Esophagus muscularis mucosa (tissue), 4 donors: ENCODE data around the gene ZDHHC24. TPM values are rescaled to one million over a fixed set of nuclear protein-coding genes. Genes with fewer than 3 reads are reported as not detected.

ENCODE experiments used
- DNase-seq: peaks from one replicate; pipeline ENCODE4 v3.0.0-alpha.2; 2017; ENCODE audit errors: extremely low spot score
- H3K27ac ChIP-seq, 4 donors: fragments of 200-600 bp; sonication (generic); replicated peaks in 1 of 4; 1 replicate in 3 of 4; 2 replicates in 1 of 4; pipeline ENCODE4 v1.5.1; 2016 to 2019; ENCODE audit warnings: mild to moderate bottlenecking in 1 of 4
- H3K27me3 ChIP-seq, 4 donors: fragments of 200-600 bp; sonication (generic); one replicate each; pipeline versions ENCODE4 v1.5.1 to v1.6.0; 2016 to 2019
- H3K36me3 ChIP-seq, 4 donors: fragments of 200-600 bp; sonication (generic); one replicate each; pipeline ENCODE4 v1.5.1; 2016 to 2019
- H3K4me1 ChIP-seq, 4 donors: fragments of 200-600 bp; sonication (generic); one replicate each; pipeline ENCODE4 v1.5.1; 2016 to 2019
- H3K4me3 ChIP-seq, 4 donors: fragments of 200-600 bp; sonication (generic); 1 replicate in 2 of 4; 2 replicates in 2 of 4; pipeline ENCODE4 v1.5.1; 2016 to 2019; ENCODE audit warnings: mild to moderate bottlenecking in 4 of 4, moderate library complexity in 1 of 4
- H3K9me3 ChIP-seq, 4 donors: fragments of 200-600 bp; sonication (generic); 1 replicate in 3 of 4; 2 replicates in 1 of 4; pipeline ENCODE4 v1.5.1; 2016 to 2019
- EP300 ChIP-seq: sonication (generic); formaldehyde crosslinking; IDR thresholded peaks from one replicate; pipeline ENCODE4 v1.6.1; 2017; ENCODE audit warnings: antibody characterized with exemption
- POLR2A ChIP-seq: fragments of 450-650 bp; IDR thresholded peaks from one replicate; pipeline ENCODE4 v1.6.1; 2017; ENCODE audit warnings: antibody characterized with exemption, moderate library complexity, mild to moderate bottlenecking, low read depth
- POLR2AphosphoS5 ChIP-seq, 2 donors: sonication (generic); formaldehyde crosslinking; IDR thresholded peaks; one replicate each; pipeline ENCODE4 v1.6.1; 2017; ENCODE audit warnings: antibody characterized with exemption in 2 of 2
- WGBS: methylation state at CpG from one replicate; pipeline ENCODE4 v1.1.5; 2018; 5-methylcytosine and 5-hydroxymethylcytosine counted together
- intact Hi-C: fragments of 100-400 bp; cut with DNase I; formaldehyde crosslinking; loops from one replicate; pipeline ENCODE4 v1.15.1; 2023
- total RNA-seq, 4 donors: library from RNA; depleted of rRNA; stranded (reverse); fragments of >200 nt; gene quantifications; one replicate each; pipeline versions ENCODE4 v1.1.0 to v1.2.1, GENCODE V29; 2016
- TF ChIP-seq, protein P1 (sequence below), 3 experiments: fragments of 200-600 bp in 2 of 3; fragments of 450-650 bp in 1 of 3; sonication (generic) in 2 of 3; IDR thresholded peaks; one replicate each; pipeline ENCODE4 v1.5.1; 2017 to 2019; ENCODE audit warnings: antibody characterized with exemption in 3 of 3, mild to moderate bottlenecking in 2 of 3, moderate library complexity in 1 of 3

ZDHHC24 gene
- total RNA-seq, 4 donors from 2014 or later: 7.6 to 16.2 (median 12.2) TPM

DNA sequence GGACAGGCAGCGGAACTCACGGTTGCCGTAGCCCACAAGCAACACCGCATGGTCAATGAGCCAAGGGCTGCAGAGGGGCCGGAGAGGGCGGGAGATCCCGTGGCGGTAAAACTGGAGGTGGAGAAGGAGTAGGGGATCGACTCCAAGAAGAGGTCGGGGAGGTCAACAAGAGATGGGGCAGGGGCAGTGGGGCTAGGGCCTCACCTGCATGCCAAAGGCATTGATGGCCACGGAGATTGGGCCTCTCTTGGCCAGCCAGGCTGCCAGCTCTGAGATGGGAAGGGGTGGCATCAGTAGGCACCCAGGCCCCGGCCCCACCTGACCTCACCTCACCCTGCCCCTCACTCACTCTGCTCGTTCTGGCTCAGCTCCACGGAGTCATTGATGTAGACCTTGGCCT lies 18.7 kb upstream of the ZDHHC24 start:
- no peak for TF ChIP-seq POLR2A
- TF ChIP-seq EP300: no peak
- TF ChIP-seq, protein P1, sequence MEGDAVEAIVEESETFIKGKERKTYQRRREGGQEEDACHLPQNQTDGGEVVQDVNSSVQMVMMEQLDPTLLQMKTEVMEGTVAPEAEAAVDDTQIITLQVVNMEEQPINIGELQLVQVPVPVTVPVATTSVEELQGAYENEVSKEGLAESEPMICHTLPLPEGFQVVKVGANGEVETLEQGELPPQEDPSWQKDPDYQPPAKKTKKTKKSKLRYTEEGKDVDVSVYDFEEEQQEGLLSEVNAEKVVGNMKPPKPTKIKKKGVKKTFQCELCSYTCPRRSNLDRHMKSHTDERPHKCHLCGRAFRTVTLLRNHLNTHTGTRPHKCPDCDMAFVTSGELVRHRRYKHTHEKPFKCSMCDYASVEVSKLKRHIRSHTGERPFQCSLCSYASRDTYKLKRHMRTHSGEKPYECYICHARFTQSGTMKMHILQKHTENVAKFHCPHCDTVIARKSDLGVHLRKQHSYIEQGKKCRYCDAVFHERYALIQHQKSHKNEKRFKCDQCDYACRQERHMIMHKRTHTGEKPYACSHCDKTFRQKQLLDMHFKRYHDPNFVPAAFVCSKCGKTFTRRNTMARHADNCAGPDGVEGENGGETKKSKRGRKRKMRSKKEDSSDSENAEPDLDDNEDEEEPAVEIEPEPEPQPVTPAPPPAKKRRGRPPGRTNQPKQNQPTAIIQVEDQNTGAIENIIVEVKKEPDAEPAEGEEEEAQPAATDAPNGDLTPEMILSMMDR (IDR thresholded peaks at IDR 0.05): no peak
- TF ChIP-seq POLR2AphosphoS5 (IDR thresholded peaks at IDR 0.05): no peak
- Histone ChIP-seq H3K36me3 (peaks cover 5 to 40% (median 31%) of the 10 kb centered on the region in 4 donors), H3K27ac (no peak overlapping the region)

GRCh38 chr11:66563832-66564231 lies 18.0 kb upstream of the ZDHHC24 start:
- DNase-seq: no peak
- Histone ChIP-seq H3K27me3 (no peaks in the 10 kb centered on the region), H3K36me3 (peaks cover 5 to 40% (median 31%) of the 10 kb centered on the region in 4 donors), H3K27ac (no peak overlapping the region), H3K9me3 (no peaks in the 10 kb centered on the region), H3K4me1 (peaks cover 14 to 29% (median 27%) of the 10 kb centered on the region in 4 donors), H3K4me3 (no peak overlapping the region)
- WGBS: 70% methylated on average over 2 of the region's 10 CpGs
- intact Hi-C loops: loop anchor here (10.0 kb wide), 1 partner anchor 281 kb away; the partner anchor contains the start of gene RCE1
- TF ChIP-seq EP300 (no peak), POLR2AphosphoS5 (IDR thresholded peaks at IDR 0.05) (no peak)

More for the DNA sequence above, 18.7 kb upstream of the ZDHHC24 start:
- WGBS: 86% methylated on average over 12 of the region's 14 CpGs
- intact Hi-C loops: loop anchor here (10.0 kb wide), 1 partner anchor 280 kb away; the partner anchor contains the start of gene RCE1
- no peak for DNase-seq
- Histone ChIP-seq H3K4me1 (peaks cover 10 to 25% (median 22%) of the 10 kb centered on the region in 4 donors), H3K27me3 (no peaks in the 10 kb centered on the region), H3K4me3 (no peak overlapping the region), H3K9me3 (no peaks in the 10 kb centered on the region)

DNA sequence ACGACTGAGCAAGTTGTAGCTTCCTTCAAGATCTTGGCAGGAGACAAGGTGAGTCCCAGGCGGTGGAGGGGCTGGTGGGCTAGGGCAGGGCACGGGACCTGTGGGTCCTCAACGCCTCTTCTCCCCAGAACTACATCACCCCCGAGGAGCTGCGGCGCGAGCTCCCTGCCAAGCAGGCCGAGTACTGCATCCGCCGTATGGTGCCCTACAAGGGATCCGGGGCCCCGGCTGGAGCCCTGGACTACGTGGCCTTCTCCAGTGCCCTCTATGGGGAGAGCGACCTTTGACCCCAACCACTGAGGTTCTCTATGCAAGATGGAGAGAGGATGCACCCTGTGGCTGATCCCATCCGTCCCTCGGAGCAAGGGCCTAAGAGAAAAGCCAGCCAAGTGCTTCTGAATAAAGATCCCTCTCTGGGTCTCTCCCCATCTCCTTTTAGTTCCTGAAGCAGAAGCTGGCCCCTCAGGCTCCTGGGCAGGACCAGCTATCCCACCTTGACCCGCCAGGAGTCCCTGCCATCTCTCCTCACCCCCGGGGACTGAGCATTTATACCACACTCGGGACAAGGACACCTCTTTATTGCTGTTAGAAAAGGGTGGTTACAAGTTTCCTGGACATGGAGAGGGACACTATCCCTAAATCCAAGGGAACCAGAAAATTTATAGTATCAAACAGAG lies 17.2 kb upstream of the ZDHHC24 start:
- no peak for DNase-seq
- Histone ChIP-seq H3K27me3 (no peaks in the 10 kb centered on the region), H3K4me3 (no peak overlapping the region), H3K9me3 (no peaks in the 10 kb centered on the region), H3K36me3 (peaks cover 5 to 40% (median 31%) of the 10 kb centered on the region in 4 donors), H3K27ac (no peak overlapping the region), H3K4me1 (peaks cover 13 to 28% (median 23%) of the 10 kb centered on the region in 4 donors)
- TF ChIP-seq POLR2A (no peak), EP300 (no peak), POLR2AphosphoS5 (IDR thresholded peaks at IDR 0.05) (no peak)
- TF ChIP-seq, protein P1 (IDR thresholded peaks at IDR 0.05): no peak
- 92% methylated on average over 17 of the region's 20 CpGs for WGBS
- intact Hi-C loops: loop anchor here (10.0 kb wide), 1 partner anchor 282 kb away; the partner anchor contains the start of gene RCE1

GRCh38 chr11:66562275-66562674 lies 16.4 kb upstream of the ZDHHC24 start:
- DNase-seq: no peak
- H3K9me3 ChIP-seq: no peaks in the 10 kb centered on the region
- H3K36me3 ChIP-seq: peaks cover 5 to 40% (median 31%) of the 10 kb centered on the region in 4 donors
- H3K27ac ChIP-seq: no peak overlapping the region
- no peak overlapping the region for H3K4me3 ChIP-seq
- peaks cover 8 to 20% (median 15%) of the 10 kb centered on the region in 4 donors for H3K4me1 ChIP-seq
- intact Hi-C loops: loop anchor here (10.0 kb wide), 1 partner anchor 283 kb away; the partner anchor contains the start of gene RCE1
- 81% methylated on average over 2 of the region's 2 CpGs for WGBS
- peaks cover 0 to 6% (median 0%) of the 10 kb centered on the region in 4 donors for H3K27me3 ChIP-seq
- TF ChIP-seq EP300 (no peak), POLR2A (no peak), POLR2AphosphoS5 (IDR thresholded peaks at IDR 0.05) (no peak)
- TF ChIP-seq, protein P1 (IDR thresholded peaks at IDR 0.05): no peak

DNA sequence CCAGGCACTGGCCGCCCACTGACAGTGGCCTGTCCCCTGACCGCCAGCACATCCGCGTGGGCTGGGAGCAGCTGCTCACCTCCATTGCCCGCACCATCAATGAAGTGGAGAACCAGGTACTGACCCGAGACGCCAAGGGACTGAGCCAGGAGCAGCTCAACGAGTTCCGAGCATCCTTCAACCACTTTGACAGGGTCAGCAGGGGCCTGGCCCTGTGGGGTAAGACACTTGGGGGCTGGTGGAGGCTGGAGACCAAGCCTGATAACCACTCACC lies 16.1 kb upstream of the ZDHHC24 start:
- intact Hi-C loops: loop anchor here (10.0 kb wide), 1 partner anchor 283 kb away; the partner anchor contains the start of gene RCE1
- DNase-seq: no peak
- peaks cover 0 to 10% (median 0%) of the 10 kb centered on the region in 4 donors for H3K27me3 ChIP-seq
- no peak overlapping the region for H3K27ac ChIP-seq
- TF ChIP-seq, protein P1 (IDR thresholded peaks at IDR 0.05): no peak
- TF ChIP-seq POLR2A: no peak
- no peak for TF ChIP-seq EP300
- no peak for TF ChIP-seq POLR2AphosphoS5 (IDR thresholded peaks at IDR 0.05)
- peaks cover 8 to 17% (median 12%) of the 10 kb centered on the region in 4 donors for H3K4me1 ChIP-seq
- H3K4me3 ChIP-seq: no peak overlapping the region
- no peaks in the 10 kb centered on the region for H3K9me3 ChIP-seq
- WGBS: 93% methylated on average over 8 of the region's 9 CpGs
- peaks cover 5 to 40% (median 31%) of the 10 kb centered on the region in 4 donors for H3K36me3 ChIP-seq
